SK-N-MC (cell line): ENCODE data around the gene GPER1.

Source experiments
- EZH2 ChIP-seq: fragments of 200-600 bp; sonication (generic); IDR thresholded peaks from one replicate; pipeline ENCODE4 v1.6.1; 2017; ENCODE audit warnings: antibody characterized with exemption
- FOXP2 ChIP-seq: optimal IDR thresholded peaks from 2 replicates; pipeline ENCODE3; 2011; ENCODE audit warnings: mild to moderate bottlenecking, moderate library complexity; ENCODE audit not compliant: insufficient read depth; ENCODE audit errors: extremely low read length, control extremely low read depth
- POLR2AphosphoS5 ChIP-seq: IDR thresholded peaks from 2 replicates; pipeline ENCODE4 v1.6.1; 2012; ENCODE audit warnings: mild to moderate bottlenecking, low read depth, low read length, borderline replicate concordance

GRCh38 chr7:1085910-1086421, 1.9 kb upstream of the GPER1 start:
- TF ChIP-seq EZH2 (no peak), POLR2AphosphoS5 (no peak), FOXP2 (no peak)
